Large intestine (tissue), 3 donors: Measurements from ENCODE around the gene LMOD3. TPM values are rescaled to one million over a fixed set of nuclear protein-coding genes. Genes with fewer than 3 reads are reported as not detected.

Source experiments
- DNase-seq, 2 donors: peaks; one replicate each; pipeline versions ENCODE4 v3.0.0 to v3.0.0-alpha.2; 2013
- H3K27ac ChIP-seq: one replicate; pipeline ENCODE4 v1.5.1; 2013; ENCODE audit warnings: low read length
- H3K27me3 ChIP-seq: 2 replicates; pipeline ENCODE4 v1.6.1; 2013; ENCODE audit warnings: low read length; ENCODE audit not compliant: control insufficient read depth, insufficient read depth
- H3K36me3 ChIP-seq: 2 replicates; pipeline ENCODE4 v1.6.1; 2013; ENCODE audit warnings: low read length; ENCODE audit not compliant: control insufficient read depth, insufficient read depth
- H3K4me1 ChIP-seq: one replicate; pipeline ENCODE4 v1.6.1; 2013; ENCODE audit warnings: low read length; ENCODE audit not compliant: control insufficient read depth, insufficient read depth
- H3K4me3 ChIP-seq: one replicate; pipeline ENCODE4 v1.5.1; 2013; ENCODE audit warnings: low read length
- H3K9me3 ChIP-seq: one replicate; pipeline ENCODE4 v1.6.1; 2013; ENCODE audit warnings: mild to moderate bottlenecking, low read depth, low read length, moderate library complexity; ENCODE audit not compliant: control insufficient read depth
- WGBS: methylation state at CpG from one replicate; pipeline ENCODE4 v1.1.5; 2013; ENCODE audit warnings: low lambda C conversion rate; ENCODE audit not compliant: insufficient coverage; 5-methylcytosine and 5-hydroxymethylcytosine counted together
- polyA plus RNA-seq: library from polyadenylated mRNA; unstranded; fragments of 120-200 nt; gene quantifications from one replicate; pipeline ENCODE4 v1.2.1, GENCODE V29; 2013

The LMOD3 gene
- polyA plus RNA-seq, 1 donor: 0.18 TPM

GRCh38 chr3:69095636-69096035 lies 26.8 kb downstream of the LMOD3 start:
- Histone ChIP-seq H3K9me3 (no peaks in the 10 kb centered on the region), H3K36me3 (peaks cover 15% of the 10 kb centered on the region), H3K4me1 (peaks cover 6% of the 10 kb centered on the region), H3K4me3 (no peak overlapping the region), H3K27ac (no peak overlapping the region), H3K27me3 (no peaks in the 10 kb centered on the region)
- no CpG with 5 or more reads among the region's 5 CpGs for WGBS
- DNase-seq: no peak

GRCh38 chr3:69094467-69095205 lies 27.8 kb downstream of the LMOD3 start:
- Histone ChIP-seq H3K4me1 (peaks cover 6% of the 10 kb centered on the region), H3K36me3 (peaks cover 22% of the 10 kb centered on the region), H3K27ac (no peak overlapping the region), H3K4me3 (no peak overlapping the region), H3K27me3 (no peaks in the 10 kb centered on the region), H3K9me3 (no peaks in the 10 kb centered on the region)
- DNase-seq: no peak
- WGBS: 33% methylated on average over 1 of the region's 8 CpGs

- Histone ChIP-seq H3K27me3 (no peaks in the 10 kb centered on the region), H3K9me3 (no peaks in the 10 kb centered on the region), H3K36me3 (peaks cover 26% of the 10 kb centered on the region), H3K4me3 (no peak overlapping the region), H3K27ac (no peak overlapping the region), H3K4me1 (peaks cover 25% of the 10 kb centered on the region)
- 60% methylated on average over 2 of the region's 4 CpGs for WGBS
- DNase-seq: no peak
Observed at GRCh38 chr3:69092030-69092516, 30.3 kb downstream of the LMOD3 start.

GRCh38 chr3:69091389-69092029 lies 30.9 kb downstream of the LMOD3 start:
- H3K27ac ChIP-seq: no peak overlapping the region
- WGBS: 40% methylated on average over 1 of the region's 5 CpGs
- no peaks in the 10 kb centered on the region for H3K27me3 ChIP-seq
- H3K4me1 ChIP-seq: peaks cover 28% of the 10 kb centered on the region
- no peak for DNase-seq
- no peaks in the 10 kb centered on the region for H3K9me3 ChIP-seq
- H3K4me3 ChIP-seq: no peak overlapping the region
- H3K36me3 ChIP-seq: peaks cover 26% of the 10 kb centered on the region

- H3K9me3 ChIP-seq: no peaks in the 10 kb centered on the region
- peaks cover 22% of the 10 kb centered on the region for H3K36me3 ChIP-seq
- H3K27me3 ChIP-seq: no peaks in the 10 kb centered on the region
- H3K4me1 ChIP-seq: peaks cover 28% of the 10 kb centered on the region
- 100% methylated on average over 1 of the region's 3 CpGs for WGBS
- DNase-seq: no peak
- no peak overlapping the region for H3K4me3 ChIP-seq
- no peak overlapping the region for H3K27ac ChIP-seq
Observed at GRCh38 chr3:69090021-69090420, 32.4 kb downstream of the LMOD3 start.

- peak overlapping the region; percentile 25 for H3K27ac ChIP-seq
- no peak for DNase-seq
- peaks cover 13% of the 10 kb centered on the region for H3K36me3 ChIP-seq
- no peaks in the 10 kb centered on the region for H3K27me3 ChIP-seq
- H3K4me1 ChIP-seq: peaks cover 34% of the 10 kb centered on the region
- no peak overlapping the region for H3K4me3 ChIP-seq
- WGBS: no CpG with 5 or more reads among the region's 2 CpGs
- H3K9me3 ChIP-seq: no peaks in the 10 kb centered on the region
Observed at GRCh38 chr3:69088063-69088462, 34.3 kb downstream of the LMOD3 start.

GRCh38 chr3:69087030-69087791 lies 35.2 kb downstream of the LMOD3 start:
- Histone ChIP-seq H3K9me3 (no peaks in the 10 kb centered on the region), H3K4me1 (peaks cover 41% of the 10 kb centered on the region), H3K36me3 (peaks cover 13% of the 10 kb centered on the region), H3K4me3 (peak overlapping the region; percentile 75), H3K27ac (peak overlapping the region; percentile 88), H3K27me3 (no peaks in the 10 kb centered on the region)
- no CpG with 5 or more reads among the region's 3 CpGs for whole genome bisulfite sequencing
- no peak for DNase-seq

GRCh38 chr3:69085833-69086722 lies 36.3 kb downstream of the LMOD3 start:
- DNase-seq: peak; percentile 92 to 96

GRCh38 chr3:69085168-69085832 lies 37.1 kb downstream of the LMOD3 start:
- peaks cover 58% of the 10 kb centered on the region for H3K4me1 ChIP-seq
- peak in 1 of 2 donors; percentile 57 for DNase-seq
- 0% methylated on average over 1 of the region's 26 CpGs for WGBS

More at GRCh38 chr3:69085833-69086722, 36.3 kb downstream of the LMOD3 start:
- Histone ChIP-seq H3K4me3 (peak overlapping the region; percentile 75), H3K4me1 (peaks cover 51% of the 10 kb centered on the region), H3K27me3 (no peaks in the 10 kb centered on the region), H3K27ac (peak overlapping the region; percentile 88), H3K36me3 (peaks cover 13% of the 10 kb centered on the region), H3K9me3 (no peaks in the 10 kb centered on the region)
- WGBS: 0% methylated on average over 2 of the region's 8 CpGs

More at GRCh38 chr3:69085168-69085832, 37.1 kb downstream of the LMOD3 start:
- Histone ChIP-seq H3K36me3 (peaks cover 7% of the 10 kb centered on the region), H3K4me3 (peak overlapping the region; percentile 75), H3K27ac (peak overlapping the region; percentile 88), H3K27me3 (no peaks in the 10 kb centered on the region), H3K9me3 (no peaks in the 10 kb centered on the region)
